Right lobe of liver (tissue), 6 donors: ENCODE results near the gene FUT1. TPM values are rescaled to one million over a fixed set of nuclear protein-coding genes. Genes with fewer than 3 reads are reported as not detected.
A peak's percentile ranks its signal among the peaks of the same experiment; 100 is the strongest.

ENCODE experiments used
- ATAC-seq, 4 donors: fragments of 200-7000 bp; cut with Tn5 transposase; one replicate each; pipeline ENCODE4 v1.9.1; 2020; ENCODE audit warnings: mild to moderate bottlenecking in 4 of 4, moderate library complexity in 4 of 4
- DNase-seq, 3 donors: peaks; one replicate each; pipeline ENCODE4 v3.0.0-alpha.2; 2020
- H3K27ac ChIP-seq, 3 donors: fragments of 200-600 bp; one replicate each; pipeline ENCODE4 v1.8.0; 2022
- H3K27me3 ChIP-seq, 2 donors: fragments of 200-600 bp; one replicate each; pipeline ENCODE4 v1.8.0; 2022
- H3K36me3 ChIP-seq, 4 donors: fragments of 200-600 bp; sonication (generic) in 1 of 4; one replicate each; pipeline versions ENCODE4 v1.5.1 to v1.8.0; 2017 to 2022; ENCODE audit warnings: control low read depth in 1 of 4
- H3K4me1 ChIP-seq, 4 donors: fragments of 200-600 bp; sonication (generic) in 1 of 4; one replicate each; pipeline versions ENCODE4 v1.5.1 to v1.8.0; 2017 to 2022; ENCODE audit warnings: control low read depth in 1 of 4
- H3K4me3 ChIP-seq, 3 donors: fragments of 200-600 bp; one replicate each; pipeline ENCODE4 v1.8.0; 2022
- H3K9me3 ChIP-seq, 4 donors: fragments of 200-600 bp; sonication (generic) in 1 of 4; one replicate each; pipeline versions ENCODE4 v1.5.1 to v1.8.0; 2017 to 2022; ENCODE audit warnings: control low read depth in 1 of 4
- CTCF ChIP-seq, 4 donors: fragments of 200-600 bp in 3 of 4; fragments of 450-650 bp in 1 of 4; IDR thresholded peaks; one replicate each; pipeline versions ENCODE4 v1.5.1 to v1.8.0; 2016 to 2022; ENCODE audit warnings: antibody characterized with exemption in 4 of 4, mild to moderate bottlenecking in 2 of 4
- POLR2A ChIP-seq: fragments of 450-650 bp; IDR thresholded peaks from one replicate; pipeline ENCODE4 v1.6.1; 2017; ENCODE audit warnings: antibody characterized with exemption, mild to moderate bottlenecking
- whole genome bisulfite sequencing: methylation state at CpG from one replicate; pipeline ENCODE4 v1.1.6; 2018; ENCODE audit warnings: low coverage, low lambda C conversion rate; ENCODE audit not compliant: insufficient coverage; ENCODE audit errors: missing lambda C conversion rate; 5-methylcytosine and 5-hydroxymethylcytosine counted together
- intact Hi-C, 2 donors: fragments of 100-400 bp; cut with DNase I; formaldehyde crosslinking; loops; one replicate each; pipeline versions ENCODE4 v1.11.2 to v1.14.1; 2022
- total RNA-seq, 6 experiments: library from RNA; depleted of rRNA in 2 of 6; stranded (reverse); fragments of >200 nt in 2 of 6; fragmentation: NEBNext Ultra II Directional in 3 of 6; extraction: Animal tissue kit (Norgen Biotek cat#: 25700) in 3 of 6; gene quantifications; one replicate each; pipeline versions ENCODE4 v1.1.0 to v1.2.4, GENCODE V29; 2016 to 2023
- donor health status: DM: no; HTN: yes; CAD: no.
- donor health status: DM: no; HTN: no; CAD: no.
- donor health status: DM: no; HTN: no; CAD: no.
- donor health status: DM: no; HTN: yes; CAD: no.
- donor health status: DM: no; HTN: yes; CAD: no.

FUT1 gene
- total RNA-seq, 6 experiments from 2014 or later: 0.22 to 1.9 (median 0.93) TPM

DNA sequence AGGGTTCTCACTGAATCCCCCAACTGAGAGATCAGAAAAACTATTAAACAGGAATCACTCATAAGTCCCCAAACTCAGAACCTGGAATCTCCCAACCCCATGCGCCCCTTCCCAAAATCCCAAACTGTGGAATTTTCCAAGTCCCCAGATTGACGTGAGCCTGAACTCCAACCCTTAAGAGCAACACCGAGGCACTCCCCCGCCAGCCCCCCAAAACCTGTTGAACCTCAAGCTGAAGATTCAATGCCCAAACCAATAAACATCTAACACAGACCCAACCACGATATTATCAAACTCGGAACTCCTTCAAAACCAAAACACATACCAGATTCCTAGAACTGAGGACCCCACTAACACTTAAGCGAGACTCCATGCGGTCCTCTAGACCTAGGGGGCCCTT lies 6.3 kb downstream of the FUT1 start:
- DNase-seq (no peak), ATAC-seq (no peak)
- Histone ChIP-seq H3K27me3 (no peaks in the 10 kb centered on the region), H3K4me3 (no peak overlapping the region), H3K27ac (peak overlapping the region in 1 of 3 donors; percentile 51), H3K4me1 (no peaks in the 10 kb centered on the region), H3K9me3 (no peaks in the 10 kb centered on the region), H3K36me3 (no peaks in the 10 kb centered on the region)
- intact Hi-C loops: no loop called here
- TF ChIP-seq POLR2A: no peak
- no peak for TF ChIP-seq CTCF (IDR thresholded peaks at IDR 0.05)
- WGBS: 79% methylated on average over 5 of the region's 8 CpGs

- WGBS: 24% methylated on average over 31 of the region's 33 CpGs
- DNase-seq (no peak), ATAC-seq (peak; percentile 45 to 68 (median 58))
- no peaks in the 10 kb centered on the region for H3K9me3 ChIP-seq
- H3K27me3 ChIP-seq: no peaks in the 10 kb centered on the region
- no peak overlapping the region for H3K27ac ChIP-seq
- TF ChIP-seq CTCF (IDR thresholded peaks at IDR 0.05) (no peak), POLR2A (no peak)
- no peaks in the 10 kb centered on the region for H3K36me3 ChIP-seq
- H3K4me3 ChIP-seq: no peak overlapping the region
- intact Hi-C loops: no loop called here
- no peaks in the 10 kb centered on the region for H3K4me1 ChIP-seq
These were observed 7.0 kb downstream of the FUT1 start for GRCh38 chr19:48745208-48745995.

- intact Hi-C loops: no loop called here
- H3K27me3 ChIP-seq: no peaks in the 10 kb centered on the region
- no peak for ATAC-seq
- peaks cover 0 to 5% (median 0%) of the 10 kb centered on the region in 4 donors for H3K4me1 ChIP-seq
- no peak overlapping the region for H3K4me3 ChIP-seq
- H3K36me3 ChIP-seq: no peaks in the 10 kb centered on the region
- 100% methylated on average over 4 of the region's 11 CpGs for WGBS
- H3K9me3 ChIP-seq: no peaks in the 10 kb centered on the region
- peak overlapping the region in 1 of 3 donors; percentile 6 for H3K27ac ChIP-seq
- DNase-seq: no peak
- no peak for TF ChIP-seq CTCF (IDR thresholded peaks at IDR 0.05)
- no peak for TF ChIP-seq POLR2A
These were observed 10.3 kb downstream of the FUT1 start for GRCh38 chr19:48742096-48742495.

DNA sequence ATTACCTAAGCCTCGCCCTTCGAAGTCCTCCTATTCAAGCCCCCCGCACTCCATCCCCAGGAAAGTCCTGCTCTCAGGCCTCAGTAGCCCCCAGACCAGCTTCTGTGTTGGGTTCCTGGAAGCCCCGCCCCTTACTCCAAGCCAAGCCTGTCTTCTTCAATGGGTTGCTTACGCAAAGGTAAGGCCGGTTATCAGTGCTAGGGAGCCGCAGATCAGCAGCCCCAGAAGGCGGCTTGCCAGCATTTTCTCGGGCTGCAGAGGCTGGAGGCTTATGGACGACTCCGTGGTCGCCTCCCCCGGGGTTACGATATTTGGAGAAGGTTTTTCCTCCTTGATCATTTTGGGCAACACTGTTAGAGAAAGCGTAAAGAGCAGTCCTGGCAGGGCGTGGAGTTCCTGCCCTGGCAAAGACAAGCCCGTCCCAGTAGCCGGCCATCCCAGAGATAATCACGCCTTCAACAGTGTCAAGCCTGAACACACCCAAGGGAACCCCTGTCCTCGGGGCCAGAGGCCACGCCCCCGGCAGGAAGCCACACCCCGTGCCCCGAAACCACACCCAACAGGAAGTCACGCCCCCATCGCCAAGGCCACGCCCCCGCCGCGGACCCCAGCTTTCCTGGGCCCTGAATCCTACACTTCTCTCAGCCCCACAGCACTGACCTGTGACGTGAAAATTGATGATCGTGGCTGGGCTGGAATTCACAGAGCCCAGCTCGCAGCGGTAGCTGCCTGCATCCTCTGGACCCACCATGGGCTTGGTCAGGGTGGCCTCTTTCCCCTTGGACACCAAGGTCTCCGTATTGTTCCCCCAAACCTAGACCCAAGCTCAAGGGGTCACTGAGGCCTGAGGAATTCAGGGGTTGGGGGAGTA lies 11.1 kb downstream of the FUT1 start:
- H3K27me3 ChIP-seq: no peaks in the 10 kb centered on the region
- ATAC-seq (peak in 2 of 4 donors; percentile 10 to 13), DNase-seq (peak in 1 of 3 donors; percentile 68)
- 33% methylated on average over 22 of the region's 35 CpGs for WGBS
- intact Hi-C loops: no loop called here
- no peaks in the 10 kb centered on the region for H3K9me3 ChIP-seq
- no peak overlapping the region for H3K4me3 ChIP-seq
- peaks cover 0 to 5% (median 0%) of the 10 kb centered on the region in 4 donors for H3K4me1 ChIP-seq
- no peaks in the 10 kb centered on the region for H3K36me3 ChIP-seq
- peak overlapping the region in 2 of 3 donors; percentile 6 to 65 for H3K27ac ChIP-seq
- TF ChIP-seq CTCF (IDR thresholded peaks at IDR 0.05) (no peak), POLR2A (no peak)
